Measurements from ENCODE around the gene UNK.
"Not testable (repeated sequence)": the region's sequence is repeated elsewhere in the genome, so short reads cannot be mapped to it uniquely, and the experiment has no call there.

The UNK gene

GRCh38 chr17:75849279-75849646 lies 64.7 kb downstream of the UNK start:
- DNase-seq (ENCODE audit: low read depth), result no peak

GRCh38 chr17:75849724-75850123 lies 65.1 kb downstream of the UNK start:
- no peak for DNase-seq (ENCODE audit: low read depth)

DNA sequence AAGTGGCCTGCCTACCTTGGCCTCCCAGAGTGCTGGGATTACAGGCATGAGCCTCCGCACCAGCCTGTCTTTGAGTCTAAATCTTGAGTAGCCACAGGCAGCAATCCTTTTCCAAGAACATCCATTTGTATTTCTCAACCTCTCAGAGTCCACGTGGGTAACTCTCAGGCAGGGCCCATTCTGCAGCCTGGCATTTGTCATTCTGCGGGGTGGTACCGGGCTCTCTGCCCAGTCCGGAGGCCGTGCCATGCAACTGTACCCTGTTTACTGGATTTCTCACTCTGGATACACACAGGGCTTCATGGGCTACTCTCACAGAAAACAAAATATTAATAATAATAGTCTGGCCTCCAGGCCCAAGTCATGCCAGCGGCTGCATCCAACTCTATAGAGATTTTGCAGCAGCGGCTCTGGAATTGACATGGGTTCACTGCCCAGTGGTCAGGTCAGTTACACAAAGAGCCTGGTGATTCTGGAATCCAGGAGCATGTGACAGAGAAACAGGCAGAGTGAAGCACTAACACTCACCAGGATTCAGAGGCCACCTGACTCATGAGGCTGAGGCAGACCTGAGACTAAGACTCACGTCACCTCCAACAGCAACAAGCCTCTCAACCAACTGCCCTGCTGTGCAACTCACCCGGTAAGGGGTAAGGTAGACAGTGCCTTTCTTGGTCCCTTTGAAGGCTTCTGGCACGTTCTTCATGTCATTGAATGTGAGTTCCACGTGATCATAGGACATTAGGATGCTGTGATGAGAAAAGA lies 66.5 kb downstream of the UNK start:
- no peak for DNase-seq (ENCODE audit: low read depth)

- not testable (repeated sequence) for DNase-seq (ENCODE audit: low read depth)
Observed at GRCh38 chr17:75851693-75851991, 67.0 kb downstream of the UNK start.

DNA sequence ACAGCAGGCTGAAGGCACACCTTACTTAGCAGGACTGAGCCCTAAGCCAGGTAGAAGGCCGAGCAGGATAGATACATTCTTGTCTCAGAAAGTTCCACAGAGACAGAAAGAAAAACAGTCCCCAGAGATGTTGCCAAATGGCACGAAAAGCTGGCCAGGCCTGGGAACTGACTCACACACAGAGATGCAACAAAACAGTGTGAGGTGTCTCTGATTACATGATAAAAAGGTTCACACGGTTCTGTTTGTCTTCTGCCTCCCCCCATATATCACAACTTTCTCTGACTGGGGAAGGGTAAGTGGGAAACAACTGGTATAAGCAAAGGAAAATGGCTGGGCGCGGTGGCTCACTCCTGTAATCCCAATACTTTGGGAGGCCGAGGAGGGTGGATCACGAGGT lies 68.8 kb downstream of the UNK start:
- DNase-seq (ENCODE audit: low read depth), result no peak

- DNase-seq (ENCODE audit: low read depth), result no peak
Observed at GRCh38 chr17:75854101-75854748, 69.6 kb downstream of the UNK start.

- DNase-seq (ENCODE audit: low read depth), result no peak
Observed at GRCh38 chr17:75854881-75855309, 70.3 kb downstream of the UNK start.

- DNase-seq (ENCODE audit: low read depth), result peak; percentile 94
Observed at GRCh38 chr17:75855310-75856061, 70.9 kb downstream of the UNK start, which contains the start of gene WBP2. TSS of gene WBP2 (minus strand) at chr17:75855335. CDS start at chr17:75855297, 38 bp downstream.

DNA sequence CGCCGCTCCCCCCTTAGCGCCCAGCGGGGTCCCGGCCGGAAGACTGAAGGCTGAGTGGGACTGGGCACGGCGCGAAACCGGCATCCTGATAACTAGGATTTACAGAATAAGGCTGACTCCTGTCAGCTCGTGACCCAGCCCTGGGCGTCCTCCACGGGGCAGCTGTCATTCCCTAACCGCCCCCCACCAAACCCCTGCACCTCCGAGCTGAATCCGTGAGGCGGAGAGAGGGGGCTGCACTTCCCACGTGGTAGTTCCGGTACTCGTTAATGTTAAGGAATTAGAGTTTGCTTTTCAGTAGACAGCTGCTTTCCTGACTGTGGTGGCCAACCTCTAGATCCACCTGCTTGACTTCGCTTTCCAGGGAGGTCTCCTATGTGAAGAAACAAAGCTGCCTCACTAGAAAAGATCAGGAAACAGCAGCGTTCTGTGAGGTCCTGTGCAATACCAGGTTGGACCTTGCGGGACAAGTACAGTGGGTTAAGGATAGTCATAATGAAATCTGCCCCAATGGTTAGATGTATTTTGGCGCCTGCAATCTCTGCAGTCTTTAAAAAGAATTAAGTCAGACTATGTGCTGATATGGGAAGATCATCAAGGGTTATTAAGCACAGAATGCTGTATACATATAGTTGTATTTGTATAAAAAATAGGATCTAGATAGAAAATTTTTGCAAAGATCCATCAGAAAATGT lies 71.6 kb downstream of the UNK start:
- DNase-seq (ENCODE audit: low read depth), result no peak

GRCh38 chr17:75859358-75859757 lies 74.8 kb downstream of the UNK start:
- not testable (repeated sequence) for DNase-seq (ENCODE audit: low read depth)

GRCh38 chr17:75861927-75862317 lies 77.3 kb downstream of the UNK start:
- no peak for DNase-seq (ENCODE audit: low read depth)

DNA sequence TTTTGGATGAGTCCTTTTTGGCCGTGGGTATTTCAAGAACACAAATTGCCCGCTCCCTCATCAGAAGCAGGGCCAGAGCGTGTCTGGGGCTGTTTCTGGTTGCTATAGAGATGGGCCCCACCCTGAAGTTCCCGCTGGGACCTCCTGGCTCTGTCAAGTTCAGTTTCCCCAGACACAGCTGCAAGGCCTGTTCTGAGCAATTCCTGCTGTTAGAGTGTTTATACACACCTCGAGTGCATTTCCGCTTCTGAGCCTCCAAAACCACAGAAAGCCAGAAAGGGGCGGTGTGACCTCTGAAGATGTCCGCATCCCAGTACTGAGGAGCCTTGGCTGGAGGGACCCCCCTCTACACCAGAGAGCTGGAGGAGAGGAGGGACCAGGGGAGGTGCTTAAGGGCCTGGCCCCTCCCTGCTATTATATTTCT lies 79.9 kb downstream of the UNK start:
- DNase-seq (ENCODE audit: low read depth), result no peak

DNA sequence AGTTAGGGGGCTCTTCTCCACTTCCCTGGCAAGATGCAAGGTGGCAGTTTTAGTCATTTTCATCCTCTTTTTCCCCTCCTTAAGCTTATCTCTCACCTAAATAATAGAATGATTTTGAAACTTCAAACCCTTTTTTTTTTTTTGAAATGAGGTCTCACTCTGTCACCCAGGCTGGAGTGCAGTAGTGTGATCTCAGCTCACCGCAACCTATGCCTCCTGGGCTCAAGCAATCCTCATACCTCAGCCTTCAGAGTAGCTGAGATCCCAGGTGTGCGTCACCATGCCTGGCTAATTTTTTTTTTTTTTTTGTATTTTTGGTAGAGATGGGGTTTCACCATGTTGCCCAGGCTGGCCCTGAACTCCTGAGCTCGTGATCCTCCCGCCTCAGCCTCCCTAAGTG lies 80.3 kb downstream of the UNK start:
- not testable (repeated sequence) for DNase-seq (ENCODE audit: low read depth)

- DNase-seq (ENCODE audit: low read depth), result not testable (repeated sequence)
Observed at GRCh38 chr17:75865404-75866188, 81.0 kb downstream of the UNK start.

DNA sequence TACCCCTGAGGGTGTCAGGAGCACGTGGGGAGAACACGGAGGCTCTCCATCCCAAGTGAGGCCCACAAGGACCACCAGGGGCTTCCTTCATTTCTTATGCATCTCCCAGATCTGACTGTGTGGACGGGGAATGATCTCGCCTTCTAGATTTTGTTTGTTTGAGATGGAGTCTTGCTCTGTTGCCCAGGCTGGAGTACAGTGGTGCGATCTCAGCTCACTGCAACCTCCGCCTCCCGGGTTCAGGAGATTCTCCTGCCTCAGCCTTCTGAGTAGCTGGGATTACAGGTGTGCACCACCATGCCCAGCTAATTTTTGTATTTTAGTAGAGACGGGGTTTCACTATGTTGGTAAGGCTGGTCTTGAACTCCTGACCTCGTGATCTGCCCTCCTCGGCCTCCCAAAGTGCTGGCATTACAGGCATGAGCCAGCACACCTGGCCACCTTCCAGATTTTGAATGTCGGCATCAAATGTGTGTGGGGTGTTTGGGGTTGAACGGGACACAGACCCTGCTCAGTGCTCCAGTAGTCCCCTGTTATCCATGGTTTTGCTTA lies 84.2 kb downstream of the UNK start:
- DNase-seq (ENCODE audit: low read depth), result not testable (repeated sequence)

- no peak for DNase-seq (ENCODE audit: low read depth)
Observed at GRCh38 chr17:75869282-75870141, 84.9 kb downstream of the UNK start.

GRCh38 chr17:75870228-75870627 lies 85.6 kb downstream of the UNK start:
- not testable (repeated sequence) for DNase-seq (ENCODE audit: low read depth)

DNA sequence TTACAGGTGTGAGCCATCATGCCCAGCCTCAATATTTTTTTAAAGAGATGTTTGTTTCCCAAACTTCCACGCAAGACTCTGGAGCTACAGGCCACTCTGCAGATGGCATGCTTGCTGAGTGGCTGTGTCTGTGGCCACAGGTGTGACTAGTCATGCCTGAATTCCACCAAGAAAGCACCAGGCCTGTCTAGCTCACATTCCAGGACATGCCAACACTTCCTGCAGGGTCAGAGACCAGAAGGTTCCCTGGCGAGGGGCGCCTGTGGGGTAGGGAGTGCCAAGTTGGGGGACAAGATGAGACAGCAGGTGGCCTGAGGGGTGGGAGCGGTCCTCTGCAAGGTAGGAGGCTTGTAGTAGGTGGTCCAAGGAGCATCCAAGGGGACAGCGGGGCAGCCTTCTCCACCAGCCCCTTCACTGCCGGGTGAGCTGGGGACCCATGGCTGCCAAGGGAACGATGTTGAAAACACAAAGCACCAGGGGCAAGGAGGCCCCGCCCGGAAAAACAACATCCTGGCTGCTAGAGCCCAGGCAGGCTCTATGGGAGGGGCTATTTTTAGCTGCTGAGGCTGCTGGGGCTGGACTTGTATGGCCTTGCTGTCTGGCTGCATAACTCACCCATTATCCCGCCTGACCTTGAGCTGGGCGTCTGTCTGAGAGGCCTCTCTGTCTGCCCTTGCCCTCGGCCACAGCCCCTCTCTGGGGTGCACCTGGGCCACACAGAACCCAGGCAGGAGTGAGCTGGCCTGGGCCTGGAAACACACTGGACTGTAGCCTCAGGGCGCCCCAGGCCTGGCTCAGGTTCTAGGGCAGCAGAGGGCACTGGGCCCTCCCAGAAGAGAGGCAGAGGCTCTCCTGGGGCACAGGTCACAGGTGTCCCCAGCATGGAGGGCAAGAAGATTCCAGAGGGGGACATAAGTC lies 88.1 kb downstream of the UNK start:
- DNase-seq (ENCODE audit: low read depth), result no peak
